Hypothalamus (tissue), 51 donors: ENCODE results near the gene TRIM71.

Experiments
- DNase-seq, 51 donors: peaks; one replicate each; lab custom pipeline; 2025; lab: John Stamatoyannopoulos, UW

The TRIM71 gene

DNA sequence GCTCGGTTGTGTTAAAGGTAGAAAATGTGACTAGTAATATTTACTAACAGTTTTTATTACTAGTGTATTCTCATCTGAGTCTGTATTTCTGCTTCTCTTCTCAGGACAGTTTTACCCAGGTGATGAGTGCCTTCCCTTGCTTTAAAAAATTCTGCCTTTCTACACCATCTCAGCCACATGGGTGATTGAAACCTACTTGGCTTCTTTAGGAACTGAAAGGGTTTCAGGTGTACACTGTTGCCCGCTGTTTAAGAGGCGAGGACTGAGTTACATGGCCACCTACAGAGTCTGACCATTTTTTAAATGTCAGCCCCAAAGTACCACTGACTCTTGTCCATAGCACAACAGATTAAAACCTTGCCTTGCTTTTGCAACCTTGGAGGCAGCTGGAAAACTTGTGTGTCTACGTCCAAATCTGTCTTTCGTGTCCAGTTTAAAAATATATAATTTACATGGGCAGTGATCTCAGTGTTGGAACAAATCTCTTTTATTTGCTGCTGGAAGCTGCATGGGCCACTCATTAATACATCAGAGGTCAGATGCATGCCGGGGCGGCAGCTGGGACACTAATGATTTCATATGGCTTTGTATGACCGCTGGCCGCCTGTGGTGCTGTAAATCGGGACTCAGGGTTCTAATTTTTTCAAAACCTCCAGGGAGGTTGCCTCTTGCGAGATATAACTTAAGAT lies 44.6 kb downstream of the TRIM71 start:
- no peak for DNase-seq

DNA sequence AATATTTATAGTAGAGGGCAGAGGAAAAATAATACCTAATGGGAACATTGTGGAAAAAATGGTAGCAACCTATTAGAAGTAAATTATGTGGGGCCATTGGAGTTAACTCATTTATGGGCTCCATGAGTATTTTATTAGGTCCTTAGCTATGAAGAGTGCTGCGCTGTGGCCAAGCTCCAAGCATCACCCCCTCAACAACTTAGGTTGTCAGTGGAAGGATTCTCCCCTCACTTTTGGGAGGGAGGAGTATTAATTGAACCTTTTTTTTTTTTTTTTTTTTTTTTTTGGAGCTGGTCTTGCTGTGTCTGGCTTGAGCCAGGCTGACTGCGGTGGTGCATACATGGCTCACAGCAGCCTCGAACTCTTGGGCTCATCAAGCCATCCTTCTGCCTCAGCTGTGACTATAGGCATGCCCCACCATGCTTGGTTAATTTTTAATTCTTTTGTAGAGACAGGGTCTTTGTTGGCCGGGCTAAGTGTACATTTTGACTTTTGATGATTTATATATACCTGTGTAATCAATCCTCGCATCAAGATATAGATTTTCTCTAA lies 45.2 kb downstream of the TRIM71 start:
- no peak for DNase-seq

DNA sequence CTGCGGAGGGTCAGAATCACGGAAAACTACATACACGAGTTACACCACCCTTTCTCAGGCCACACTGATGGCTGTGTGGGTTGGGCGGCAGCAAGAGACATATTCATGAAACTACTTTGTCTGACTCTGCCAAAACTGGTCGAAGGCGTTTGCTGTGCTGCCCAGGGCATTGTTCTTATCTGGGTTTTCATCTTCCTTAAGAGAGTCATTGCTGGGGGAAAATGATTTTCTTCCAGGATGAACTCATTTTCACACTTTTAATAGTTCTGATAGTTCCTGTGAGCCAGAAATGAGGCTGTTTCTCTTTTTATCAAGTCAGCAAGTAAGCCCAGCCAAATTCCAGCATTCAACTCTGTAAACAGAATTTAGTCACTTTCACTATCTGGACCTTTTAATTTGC lies 47.6 kb downstream of the TRIM71 start:
- DNase-seq, result peak in 1 of 51 donors; percentile 9

DNA sequence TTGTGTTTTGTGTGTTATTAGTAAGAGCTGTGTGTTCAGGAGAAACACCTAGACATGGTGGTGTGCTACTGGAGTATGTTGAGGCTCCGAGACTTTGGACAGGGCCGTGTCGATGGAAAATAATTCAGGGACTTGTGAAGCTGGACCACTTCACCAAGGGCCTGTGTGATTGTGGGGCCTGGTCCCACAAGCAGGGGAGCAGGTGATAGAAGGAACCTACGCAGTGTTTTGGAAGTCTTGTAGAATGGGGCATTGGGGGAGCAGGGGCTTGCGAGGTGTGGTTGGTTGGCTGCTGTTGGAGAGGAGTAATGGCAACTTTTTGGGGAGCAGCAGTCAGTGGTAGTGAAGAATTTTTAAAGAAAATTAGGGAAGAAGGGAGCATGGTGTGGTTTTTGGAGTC lies 48.7 kb downstream of the TRIM71 start:
- DNase-seq, result no peak

GRCh38 chr3:32867954-32868353 lies 50.2 kb downstream of the TRIM71 start:
- no peak for DNase-seq

DNA sequence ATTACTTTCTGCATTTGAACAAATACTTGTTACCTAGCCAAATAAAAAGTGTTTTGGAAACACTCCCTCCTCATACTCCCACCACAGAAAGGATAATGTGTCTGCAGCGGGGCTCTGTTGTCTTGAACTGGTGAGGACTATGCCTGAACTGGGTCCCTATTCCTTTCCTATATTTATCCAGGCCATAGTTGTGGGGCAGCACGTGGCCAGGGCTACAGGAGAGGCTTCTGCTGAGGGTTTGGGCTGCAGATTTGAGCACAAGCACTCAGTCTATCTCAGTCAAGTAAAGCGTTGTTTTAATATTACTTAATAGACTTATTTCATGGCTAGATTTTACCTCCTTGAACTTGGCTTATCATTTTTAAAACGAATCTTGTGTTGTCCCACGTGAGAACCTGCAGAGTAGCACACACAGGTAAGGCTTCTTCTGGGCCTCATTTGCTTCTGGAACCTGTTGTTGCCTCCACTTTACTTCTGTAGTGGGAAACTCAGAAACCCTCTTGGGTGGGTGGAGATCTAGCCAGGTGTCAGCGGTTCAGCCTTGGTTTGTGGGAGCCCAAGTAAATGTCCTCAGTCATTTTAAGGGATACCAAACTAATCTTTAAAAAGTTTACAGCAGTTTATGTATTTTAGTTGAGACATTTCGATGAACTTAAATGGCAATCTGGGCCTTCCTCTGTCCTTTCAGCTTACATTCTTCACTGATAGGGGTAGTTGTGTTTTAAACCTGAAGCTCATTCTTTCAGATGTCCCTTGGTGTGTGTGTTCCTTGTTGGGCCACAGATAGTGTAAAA lies 51.1 kb downstream of the TRIM71 start:
- no peak for DNase-seq

DNA sequence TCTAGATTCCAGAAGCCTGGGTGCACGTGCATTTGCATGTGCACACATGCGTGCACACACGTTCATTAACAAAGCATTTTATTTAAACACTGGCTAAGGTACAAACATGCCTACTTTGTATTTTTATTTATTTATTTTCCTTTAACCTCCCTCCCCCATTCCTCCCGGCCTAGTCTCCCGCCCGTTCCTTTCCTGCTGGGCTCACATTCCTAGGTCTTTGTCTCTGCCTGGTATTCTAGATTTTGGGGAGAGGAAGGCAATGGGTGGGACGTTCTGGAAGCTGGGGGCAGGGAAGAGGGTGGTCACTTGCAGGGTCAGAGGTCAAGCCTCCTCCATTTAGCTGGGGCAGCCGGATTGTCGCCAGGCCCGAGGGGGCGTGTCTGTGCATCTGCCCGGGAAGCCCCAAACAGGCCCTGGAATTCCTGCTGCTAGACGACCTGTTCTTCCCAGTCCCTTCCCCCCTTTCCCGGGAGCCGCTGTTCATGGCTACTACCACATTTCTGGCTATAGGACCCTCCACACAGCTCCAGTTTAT lies 51.8 kb downstream of the TRIM71 start:
- DNase-seq, result no peak

- DNase-seq, result no peak
Measured at GRCh38 chr3:32870373-32871095, 52.7 kb downstream of the TRIM71 start.

DNA sequence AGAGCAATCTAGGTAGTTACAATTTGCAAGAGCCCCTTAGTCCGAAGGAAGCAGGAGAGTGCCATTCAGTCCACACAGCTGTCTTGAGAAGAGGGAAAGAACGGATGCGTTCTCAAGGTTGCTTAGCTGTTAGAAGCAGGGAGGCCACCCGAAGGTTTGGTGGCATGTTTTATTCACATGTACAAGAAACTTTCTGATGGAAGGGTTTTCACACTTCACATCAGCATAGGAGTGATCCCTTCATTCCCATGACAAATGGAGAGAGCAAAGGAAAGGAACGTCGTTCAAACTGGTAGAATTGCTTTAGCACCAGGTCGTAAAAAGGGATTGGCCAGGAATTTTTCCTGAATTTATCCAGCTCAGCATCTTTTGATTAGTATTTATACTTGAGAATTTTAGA lies 53.5 kb downstream of the TRIM71 start:
- DNase-seq, result no peak

DNA sequence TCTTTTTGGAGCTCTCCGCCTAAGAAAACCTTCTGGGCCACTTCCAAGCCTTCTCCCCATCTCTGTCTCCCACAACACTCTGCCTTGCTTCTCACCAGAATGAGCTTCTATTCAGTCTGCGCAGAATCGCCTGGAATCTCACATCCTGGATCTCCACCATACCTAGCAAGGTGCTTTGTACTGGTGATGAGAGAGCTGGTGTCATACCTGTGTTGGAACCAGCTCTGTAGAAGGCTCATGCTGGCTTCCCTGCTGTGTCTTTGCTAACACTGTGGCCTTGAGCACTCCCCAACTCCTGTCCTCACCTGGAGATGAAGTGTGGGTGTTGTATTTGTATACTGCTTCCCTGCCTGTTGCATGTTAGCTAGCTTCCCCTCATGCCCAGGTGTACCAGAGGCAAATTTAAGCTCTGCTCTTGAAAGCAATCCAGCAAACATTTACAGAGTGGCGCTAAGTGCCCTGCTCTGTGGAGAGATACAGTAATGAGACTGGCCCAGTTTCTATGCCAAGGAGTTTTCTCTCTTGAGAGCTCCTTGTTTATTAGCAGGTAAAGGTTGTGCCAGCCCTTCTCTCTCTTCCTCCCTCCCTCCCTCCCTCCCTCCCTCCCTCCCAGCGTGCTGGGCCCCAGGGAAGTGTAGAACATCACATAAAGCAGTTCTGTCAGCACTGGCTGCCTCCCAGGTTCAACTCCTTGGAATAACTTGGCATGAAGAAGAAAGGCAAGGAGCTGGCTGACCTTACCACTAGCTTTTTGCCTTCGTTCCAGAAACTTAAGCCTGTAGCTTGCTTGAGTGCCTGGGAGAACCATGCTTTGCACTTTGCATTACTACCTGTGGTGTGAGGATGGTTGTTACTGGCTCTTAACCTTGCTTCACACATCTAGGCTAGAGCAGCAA lies 54.9 kb downstream of the TRIM71 start:
- DNase-seq, result peak in 7 of 51 donors; percentile 1 to 17 (median 9)

DNA sequence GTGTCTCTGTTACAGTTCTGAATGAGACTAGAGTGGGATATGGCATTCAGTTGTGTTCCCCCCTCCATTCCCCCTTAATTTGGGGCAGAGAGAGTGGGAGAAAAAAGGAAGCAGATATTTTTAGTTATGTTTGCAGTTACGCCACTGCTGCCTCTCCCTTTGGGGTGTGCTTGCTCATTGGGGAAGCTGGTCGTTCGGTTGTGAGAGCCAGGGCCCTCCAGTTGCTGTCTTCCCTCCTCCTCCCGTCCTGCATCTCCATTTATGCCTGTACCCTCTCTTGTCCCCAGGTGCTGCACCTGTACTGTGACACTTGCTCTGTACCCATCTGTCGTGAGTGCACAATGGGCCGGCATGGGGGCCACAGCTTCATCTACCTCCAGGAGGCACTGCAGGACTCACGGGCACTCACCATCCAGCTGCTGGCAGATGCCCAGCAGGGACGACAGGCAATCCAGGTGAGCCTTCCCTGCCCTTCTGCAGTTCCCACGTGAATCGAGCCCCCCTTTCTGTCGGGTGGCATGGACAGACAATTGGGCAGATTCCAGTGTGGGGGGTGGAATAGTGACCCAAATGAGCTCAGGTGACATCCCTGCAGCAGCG lies 55.8 kb downstream of the TRIM71 start:
- no peak for DNase-seq

GRCh38 chr3:32876920-32877319 lies 59.1 kb downstream of the TRIM71 start:
- DNase-seq, result no peak

- DNase-seq, result no peak
Measured at GRCh38 chr3:32877598-32877997, 59.8 kb downstream of the TRIM71 start.

- DNase-seq, result no peak
Measured at GRCh38 chr3:32880225-32880624, 62.4 kb downstream of the TRIM71 start.

DNA sequence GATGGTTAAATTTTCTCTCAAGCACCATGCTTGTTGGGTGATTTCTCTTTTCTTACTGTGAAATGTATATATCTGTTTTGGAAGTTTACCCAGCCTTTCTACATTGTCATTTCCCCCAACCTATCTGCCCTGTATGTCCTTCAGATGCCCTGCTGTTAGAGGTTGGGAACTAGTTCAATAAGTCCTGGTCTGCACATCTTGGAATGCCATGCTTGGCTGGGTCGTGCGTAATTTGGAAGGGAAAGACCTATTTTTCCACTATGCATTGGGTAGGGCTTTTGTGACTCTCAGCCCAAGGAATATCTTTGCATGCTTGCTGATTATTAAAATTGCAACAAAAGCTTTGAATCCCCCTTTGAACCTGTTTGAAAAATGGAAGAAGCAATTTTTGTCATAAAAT lies 63.8 kb downstream of the TRIM71 start:
- no peak for DNase-seq

GRCh38 chr3:32882189-32882588 lies 64.4 kb downstream of the TRIM71 start:
- DNase-seq, result no peak

GRCh38 chr3:32882603-32883025 lies 64.8 kb downstream of the TRIM71 start:
- no peak for DNase-seq

DNA sequence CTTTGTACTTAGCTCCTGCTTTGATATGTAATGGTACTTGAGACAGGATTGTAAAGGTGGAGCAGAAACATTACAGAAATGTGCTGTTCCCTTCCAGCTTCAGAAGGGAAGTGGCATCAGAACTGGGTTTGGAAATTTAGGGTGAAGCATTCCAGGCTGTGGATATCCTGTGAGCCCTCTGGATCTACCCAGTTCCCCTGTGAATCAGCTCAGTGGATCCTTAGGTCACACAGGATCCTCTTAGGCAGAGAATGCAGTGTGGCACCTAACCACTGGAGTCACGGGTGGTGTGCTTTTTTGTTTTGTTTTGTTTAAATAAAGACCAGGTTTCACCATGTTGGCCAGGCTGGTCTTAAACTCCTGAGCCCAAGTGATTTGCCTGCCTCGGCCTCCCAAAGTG lies 66.0 kb downstream of the TRIM71 start:
- DNase-seq, result no peak

DNA sequence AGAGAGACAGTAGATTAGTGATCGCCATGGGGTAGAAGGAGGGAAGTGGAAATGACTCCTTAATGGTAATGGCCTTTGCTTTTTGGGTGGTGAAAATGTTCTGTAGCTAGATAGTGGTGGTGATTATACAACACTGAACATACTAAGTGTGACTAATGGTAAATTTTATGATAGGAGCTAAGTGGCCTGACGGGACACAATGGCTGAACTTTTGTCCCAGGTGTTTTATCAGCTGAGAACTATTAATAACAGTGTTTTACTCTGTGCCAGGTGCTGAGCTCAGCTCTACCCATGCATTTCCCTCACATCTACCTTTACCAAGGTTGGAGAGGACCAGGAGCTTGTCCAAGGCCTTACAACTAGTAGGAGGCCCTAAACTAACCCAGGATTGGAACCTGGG lies 66.8 kb downstream of the TRIM71 start:
- no peak for DNase-seq
